IPS DF 6.9 (cell line): Measurements from ENCODE around the gene JAG2.

ENCODE experiments used
- DNase-seq: peaks from one replicate; pipeline ENCODE4 v3.0.0-alpha.2; 2013; ENCODE audit warnings: low read depth, low spot score
- H3K27ac ChIP-seq: one replicate; pipeline ENCODE4 v1.5.1; 2013; ENCODE audit warnings: low read length, control low read depth
- H3K27me3 ChIP-seq: 2 replicates; pipeline ENCODE4 v1.6.1; 2013; ENCODE audit warnings: mild to moderate bottlenecking, low read length; ENCODE audit not compliant: control insufficient read depth, insufficient read depth
- H3K36me3 ChIP-seq: 2 replicates; pipeline ENCODE4 v1.6.1; 2013; ENCODE audit warnings: low read length; ENCODE audit not compliant: control insufficient read depth, insufficient read depth
- H3K4me1 ChIP-seq: 2 replicates; pipeline ENCODE4 v1.6.1; 2013; ENCODE audit warnings: low read length; ENCODE audit not compliant: control insufficient read depth, insufficient read depth
- H3K4me3 ChIP-seq: 2 replicates; pipeline ENCODE4 v1.5.1; 2013; ENCODE audit warnings: mild to moderate bottlenecking, low read length
- H3K9me3 ChIP-seq: 2 replicates; pipeline ENCODE4 v1.6.1; 2013; ENCODE audit warnings: low read length, inconsistent platforms; ENCODE audit not compliant: control insufficient read depth, insufficient read depth
- WGBS: extraction: QIAGEN DNeasy Blood & Tissue Kit; methylation state at CpG from one replicate; pipeline ENCODE4 v1.1.7; 2013; ENCODE audit warnings: mixed read lengths, missing lambda C conversion rate; ENCODE audit not compliant: insufficient read length, insufficient coverage; 5-methylcytosine and 5-hydroxymethylcytosine counted together

JAG2 gene

GRCh38 chr14:105168496-105168978, at the start of gene JAG2:
JAG2 (minus strand) TSS chr14:105168776; CDS start chr14:105168420, 356 bp downstream.
- H3K4me1 ChIP-seq = peaks cover 2% of the 10 kb centered on the region
- no CpG with 5 or more reads among the region's 84 CpGs for WGBS
- H3K36me3 ChIP-seq = no peaks in the 10 kb centered on the region
- no peaks in the 10 kb centered on the region for H3K9me3 ChIP-seq
- H3K27me3 ChIP-seq = peaks cover 2% of the 10 kb centered on the region; the same call in 1 of the 2 replicates
- no peak within 1 kb of the TSS for H3K27ac ChIP-seq
- peak within 1 kb of the TSS; percentile 52; the same call in 1 of the 2 replicates for H3K4me3 ChIP-seq
- no peak for DNase-seq

GRCh38 chr14:105217774-105218173, 49.2 kb upstream of the JAG2 start:
- Histone ChIP-seq H3K27me3 (no peaks in the 10 kb centered on the region), H3K4me1 (no peaks in the 10 kb centered on the region), H3K9me3 (no peaks in the 10 kb centered on the region), H3K27ac (no peak overlapping the region), H3K4me3 (no peak overlapping the region), H3K36me3 (peaks cover 5% of the 10 kb centered on the region; the same call in 1 of the 2 replicates)
- WGBS = no CpG with 5 or more reads among the region's 11 CpGs
- no peak for DNase-seq

GRCh38 chr14:105216490-105217247, 48.1 kb upstream of the JAG2 start:
- H3K4me1 ChIP-seq = no peaks in the 10 kb centered on the region
- no peak for DNase-seq
- H3K27me3 ChIP-seq = no peaks in the 10 kb centered on the region
- no peaks in the 10 kb centered on the region for H3K9me3 ChIP-seq
- H3K36me3 ChIP-seq = peaks cover 5% of the 10 kb centered on the region; the same call in 1 of the 2 replicates
- no peak overlapping the region for H3K4me3 ChIP-seq
- no CpG with 5 or more reads among the region's 30 CpGs for WGBS
- no peak overlapping the region for H3K27ac ChIP-seq

DNA sequence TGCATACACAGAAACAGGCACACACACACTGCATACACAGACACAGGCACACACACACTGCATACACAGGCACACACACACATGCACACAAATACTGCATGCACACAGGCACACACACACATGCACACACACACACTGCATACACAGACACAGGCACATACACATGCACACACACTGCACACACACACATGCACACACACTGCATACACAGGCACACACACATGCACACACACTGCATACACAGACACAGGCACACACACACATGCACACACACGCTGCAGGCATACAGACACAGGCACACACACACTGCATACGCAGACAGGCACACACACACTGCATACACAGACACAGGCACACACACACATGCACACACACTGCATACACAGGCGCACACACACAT, 47.0 kb upstream of the JAG2 start:
- WGBS = no CpG with 5 or more reads among the region's 3 CpGs
- DNase-seq = no peak
- Histone ChIP-seq H3K36me3 (peaks cover 3% of the 10 kb centered on the region; the same call in 1 of the 2 replicates), H3K4me1 (no peaks in the 10 kb centered on the region), H3K27me3 (no peaks in the 10 kb centered on the region), H3K4me3 (no peak overlapping the region), H3K27ac (no peak overlapping the region), H3K9me3 (no peaks in the 10 kb centered on the region)

DNA sequence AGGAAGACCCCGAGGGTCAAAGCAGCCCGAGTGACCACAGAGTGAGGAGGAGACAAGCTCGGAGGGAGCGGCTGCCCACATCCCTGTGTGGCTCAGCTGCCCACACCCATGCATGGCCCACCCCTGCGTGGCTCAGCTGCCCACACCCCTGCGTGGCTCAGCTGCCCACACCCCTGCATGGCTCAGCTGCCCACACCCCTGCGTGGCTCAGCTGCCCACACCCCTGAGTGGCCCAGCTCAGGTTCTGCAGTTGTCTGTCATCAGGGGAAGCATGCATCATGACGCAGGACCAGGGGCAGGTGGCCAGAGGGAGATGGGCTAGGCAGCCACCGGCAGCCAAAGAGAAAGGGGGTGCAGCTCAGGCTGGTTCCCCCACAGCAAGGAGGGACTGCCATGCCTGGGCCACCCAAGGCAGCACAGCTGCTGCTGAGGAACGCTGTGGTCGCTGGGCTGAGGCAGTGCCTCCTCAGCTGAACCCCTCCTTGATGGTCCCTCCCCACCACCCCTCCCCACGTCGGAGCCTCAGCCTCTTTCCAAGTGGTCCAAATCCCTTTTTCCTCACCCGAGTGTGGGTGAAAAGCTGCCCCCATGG, 45.8 kb upstream of the JAG2 start:
- no CpG with 5 or more reads among the region's 14 CpGs for WGBS
- H3K27me3 ChIP-seq = no peaks in the 10 kb centered on the region
- peaks cover 3% of the 10 kb centered on the region; the same call in 1 of the 2 replicates for H3K36me3 ChIP-seq
- no peak for DNase-seq
- no peak overlapping the region for H3K4me3 ChIP-seq
- no peaks in the 10 kb centered on the region for H3K9me3 ChIP-seq
- H3K4me1 ChIP-seq = no peaks in the 10 kb centered on the region
- H3K27ac ChIP-seq = no peak overlapping the region

DNA sequence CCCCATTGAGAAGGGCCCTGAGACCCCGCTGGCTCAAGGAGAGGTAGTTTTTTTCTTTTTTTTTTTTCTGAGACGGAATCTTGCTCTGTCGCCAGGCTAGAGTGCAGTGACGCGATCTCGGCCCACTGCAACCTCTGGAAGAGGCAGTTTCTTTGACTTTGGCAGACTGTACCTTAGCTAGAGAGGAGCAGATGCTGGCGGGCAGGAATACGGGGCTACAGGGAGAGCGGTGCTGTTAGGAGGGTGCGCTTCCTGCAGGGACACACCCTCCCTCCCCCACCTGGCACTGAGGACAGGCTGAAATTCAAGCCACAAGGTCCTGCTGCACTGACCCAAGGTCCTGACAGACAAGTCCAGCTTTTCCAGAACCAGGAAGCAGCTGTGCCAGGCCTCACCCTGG, 44.8 kb upstream of the JAG2 start:
- no CpG with 5 or more reads among the region's 10 CpGs for WGBS
- Histone ChIP-seq H3K27ac (no peak overlapping the region), H3K4me1 (no peaks in the 10 kb centered on the region), H3K27me3 (no peaks in the 10 kb centered on the region), H3K4me3 (no peak overlapping the region), H3K9me3 (no peaks in the 10 kb centered on the region), H3K36me3 (no peaks in the 10 kb centered on the region; the same call in 1 of the 2 replicates)
- DNase-seq = no peak

GRCh38 chr14:105212541-105213300, 44.1 kb upstream of the JAG2 start:
- no peaks in the 10 kb centered on the region; the same call in 1 of the 2 replicates for H3K36me3 ChIP-seq
- no peak overlapping the region for H3K4me3 ChIP-seq
- no peak overlapping the region for H3K27ac ChIP-seq
- H3K4me1 ChIP-seq = no peaks in the 10 kb centered on the region
- no peaks in the 10 kb centered on the region for H3K27me3 ChIP-seq
- WGBS = no CpG with 5 or more reads among the region's 18 CpGs
- DNase-seq = no peak
- H3K9me3 ChIP-seq = no peaks in the 10 kb centered on the region

DNA sequence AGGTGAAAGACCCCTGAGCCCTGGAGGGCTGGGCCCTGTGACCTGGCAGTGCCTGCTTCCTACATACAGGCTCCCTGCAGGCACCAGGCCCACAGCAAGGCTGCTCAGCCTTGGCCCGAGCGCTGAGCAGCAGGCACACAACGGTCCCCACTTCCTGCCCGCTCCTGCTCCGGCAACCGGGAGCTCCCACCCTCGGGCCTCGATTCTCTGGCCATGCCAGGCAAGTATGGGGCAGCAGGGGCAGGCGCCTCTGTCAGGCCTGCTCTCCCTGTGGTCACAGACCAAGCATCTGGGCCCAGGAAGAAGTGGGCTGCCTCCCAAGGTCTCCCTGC, 43.1 kb upstream of the JAG2 start:
- Histone ChIP-seq H3K4me1 (no peaks in the 10 kb centered on the region), H3K36me3 (no peaks in the 10 kb centered on the region; the same call in 1 of the 2 replicates), H3K27me3 (no peaks in the 10 kb centered on the region), H3K27ac (no peak overlapping the region), H3K9me3 (no peaks in the 10 kb centered on the region), H3K4me3 (no peak overlapping the region)
- no CpG with 5 or more reads among the region's 9 CpGs for WGBS
- no peak for DNase-seq

DNA sequence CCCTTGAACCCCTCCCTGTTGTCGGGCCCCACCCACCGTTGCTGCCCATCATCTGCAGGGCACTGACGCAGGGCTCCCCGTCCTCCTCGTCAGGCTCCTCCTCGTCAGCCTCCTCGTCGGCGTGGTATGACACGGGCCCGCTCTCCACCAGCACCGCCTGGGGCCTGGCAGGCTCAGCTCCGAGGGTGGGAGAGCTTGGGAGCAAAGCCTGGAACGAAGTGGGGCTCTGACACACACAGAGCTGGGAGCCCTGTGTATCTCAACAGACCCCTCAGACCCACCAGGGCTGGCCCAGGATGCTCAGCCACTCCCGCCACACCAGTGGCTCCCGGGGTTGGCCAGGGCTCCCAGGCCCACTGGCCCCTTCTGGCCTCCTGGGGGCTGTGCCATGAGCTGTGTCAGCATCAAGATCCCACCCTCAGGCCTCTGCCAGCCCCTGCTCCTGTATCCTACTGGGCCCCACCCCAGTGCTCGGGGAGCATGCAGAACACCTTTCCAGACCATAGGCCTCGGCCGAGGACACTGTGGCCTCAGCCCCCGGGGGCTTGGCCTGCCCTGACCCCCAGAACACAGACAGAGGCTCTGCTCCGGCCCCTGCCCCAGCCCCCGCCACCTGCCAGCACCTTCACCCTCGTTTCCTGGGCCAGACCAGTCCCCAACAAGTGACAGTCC, 42.6 kb upstream of the JAG2 start:
- no peaks in the 10 kb centered on the region; the same call in 1 of the 2 replicates for H3K36me3 ChIP-seq
- H3K4me1 ChIP-seq = no peaks in the 10 kb centered on the region
- H3K4me3 ChIP-seq = no peak overlapping the region
- no peaks in the 10 kb centered on the region for H3K9me3 ChIP-seq
- H3K27me3 ChIP-seq = no peaks in the 10 kb centered on the region
- DNase-seq = no peak
- no peak overlapping the region for H3K27ac ChIP-seq
- WGBS = no CpG with 5 or more reads among the region's 23 CpGs
